ENCODE data around the gene CDC42EP2.

The CDC42EP2 gene

DNA sequence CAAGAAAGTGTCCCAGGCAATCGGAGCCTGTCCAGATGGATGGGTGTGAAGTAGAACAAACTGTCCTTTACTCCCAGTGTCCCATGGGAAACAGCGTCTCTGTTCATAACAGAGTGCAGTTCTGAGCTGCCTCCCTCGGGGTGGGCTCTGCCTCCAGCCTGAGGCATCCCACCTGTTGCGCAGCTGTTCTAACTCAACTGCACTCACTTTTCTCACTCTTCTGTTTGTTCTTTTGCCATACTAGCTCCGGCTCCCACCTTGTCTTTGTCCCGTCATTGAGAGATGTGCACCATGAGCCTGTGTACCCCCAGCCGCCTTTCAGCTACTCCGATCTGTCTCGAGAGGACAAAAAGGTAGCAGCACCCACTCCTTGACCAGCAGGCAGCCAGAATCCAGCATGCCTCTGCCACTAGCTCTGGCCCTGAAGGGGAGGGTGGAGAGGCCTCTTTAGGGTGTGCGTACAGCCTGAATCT, 20.7 kb upstream of the CDC42EP2 start:
- no peak for TF ChIP-seq TCF12 (IDR thresholded peaks at IDR 0.05; ENCODE audit: low read depth)
- no peak for TF ChIP-seq CREB1 (IDR thresholded peaks at IDR 0.05; ENCODE audit: low read depth)
- TF ChIP-seq, protein P1, sequence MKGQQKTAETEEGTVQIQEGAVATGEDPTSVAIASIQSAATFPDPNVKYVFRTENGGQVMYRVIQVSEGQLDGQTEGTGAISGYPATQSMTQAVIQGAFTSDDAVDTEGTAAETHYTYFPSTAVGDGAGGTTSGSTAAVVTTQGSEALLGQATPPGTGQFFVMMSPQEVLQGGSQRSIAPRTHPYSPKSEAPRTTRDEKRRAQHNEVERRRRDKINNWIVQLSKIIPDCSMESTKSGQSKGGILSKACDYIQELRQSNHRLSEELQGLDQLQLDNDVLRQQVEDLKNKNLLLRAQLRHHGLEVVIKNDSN (IDR thresholded peaks at IDR 0.05): no peak
- TF ChIP-seq EP300 (IDR thresholded peaks at IDR 0.05; ENCODE audit: borderline replicate concordance): no peak
- no peak for TF ChIP-seq TEAD4 (IDR thresholded peaks at IDR 0.05)
- TF ChIP-seq EGR1 (IDR thresholded peaks at IDR 0.05): no peak
- TF ChIP-seq FOXM1 (IDR thresholded peaks at IDR 0.05; ENCODE audit: borderline replicate concordance, low read depth): no peak
- TF ChIP-seq, protein P2, sequence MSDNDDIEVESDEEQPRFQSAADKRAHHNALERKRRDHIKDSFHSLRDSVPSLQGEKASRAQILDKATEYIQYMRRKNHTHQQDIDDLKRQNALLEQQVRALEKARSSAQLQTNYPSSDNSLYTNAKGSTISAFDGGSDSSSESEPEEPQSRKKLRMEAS (IDR thresholded peaks at IDR 0.05): no peak
- TF ChIP-seq TAF1 (IDR thresholded peaks at IDR 0.05; ENCODE audit: low read depth): no peak
- TF ChIP-seq ZBTB7A (IDR thresholded peaks at IDR 0.05; ENCODE audit: low read depth): no peak
- TF ChIP-seq YY1 (IDR thresholded peaks at IDR 0.05; ENCODE audit: low read depth): no peak
- TF ChIP-seq RAD21 (IDR thresholded peaks at IDR 0.05; ENCODE audit: low read depth): no peak
- TF ChIP-seq REST (IDR thresholded peaks at IDR 0.05; ENCODE audit: low read depth): no peak
- no peak for TF ChIP-seq CEBPB (IDR thresholded peaks at IDR 0.05)

DNA sequence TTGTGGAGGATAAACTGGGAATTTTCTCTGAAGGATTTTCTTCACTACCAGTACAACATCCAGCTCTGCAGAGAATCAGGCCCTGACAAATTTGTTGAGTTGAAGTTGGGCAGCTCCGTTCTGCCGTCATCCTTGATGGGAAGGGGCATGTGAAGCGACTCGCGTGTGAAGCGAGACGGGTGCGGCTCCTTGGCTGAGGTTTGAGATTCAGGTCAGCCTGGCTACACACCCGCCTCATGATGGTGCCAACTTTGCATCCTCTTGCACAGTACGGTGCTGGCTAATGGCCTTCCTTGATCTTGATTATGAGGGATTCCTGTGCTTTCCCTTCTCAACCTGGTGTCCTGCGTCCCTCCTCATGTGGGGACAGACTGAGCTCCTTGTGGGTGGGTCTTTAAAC, 19.7 kb upstream of the CDC42EP2 start:
- TF ChIP-seq CEBPB (IDR thresholded peaks at IDR 0.05) (no peak), TAF1 (IDR thresholded peaks at IDR 0.05; ENCODE audit: low read depth) (no peak), NFIC (IDR thresholded peaks at IDR 0.05) (no peak), YY1 (IDR thresholded peaks at IDR 0.05; ENCODE audit: low read depth) (no peak), REST (IDR thresholded peaks at IDR 0.05; ENCODE audit: low read depth) (no peak), CREB1 (IDR thresholded peaks at IDR 0.05; ENCODE audit: low read depth) (no peak), ZBTB7A (IDR thresholded peaks at IDR 0.05; ENCODE audit: low read depth) (no peak), FOXM1 (IDR thresholded peaks at IDR 0.05; ENCODE audit: borderline replicate concordance, low read depth) (no peak), TCF12 (IDR thresholded peaks at IDR 0.05; ENCODE audit: low read depth) (no peak), EP300 (IDR thresholded peaks at IDR 0.05; ENCODE audit: borderline replicate concordance) (no peak), EGR1 (IDR thresholded peaks at IDR 0.05) (no peak), RAD21 (IDR thresholded peaks at IDR 0.05; ENCODE audit: low read depth) (no peak), TEAD4 (IDR thresholded peaks at IDR 0.05) (no peak)
- TF ChIP-seq, protein P1 (IDR thresholded peaks at IDR 0.05): no peak
- TF ChIP-seq, protein P2 (IDR thresholded peaks at IDR 0.05): no peak

- TF ChIP-seq, protein P1 (IDR thresholded peaks at IDR 0.05): no peak
- TF ChIP-seq REST (IDR thresholded peaks at IDR 0.05; ENCODE audit: low read depth) (no peak), TAF1 (IDR thresholded peaks at IDR 0.05; ENCODE audit: low read depth) (no peak), NFIC (IDR thresholded peaks at IDR 0.05) (no peak), ZBTB7A (IDR thresholded peaks at IDR 0.05; ENCODE audit: low read depth) (no peak), CEBPB (IDR thresholded peaks at IDR 0.05) (no peak), FOXM1 (IDR thresholded peaks at IDR 0.05; ENCODE audit: borderline replicate concordance, low read depth) (no peak), TEAD4 (IDR thresholded peaks at IDR 0.05) (no peak), CREB1 (IDR thresholded peaks at IDR 0.05; ENCODE audit: low read depth) (no peak), EGR1 (IDR thresholded peaks at IDR 0.05) (no peak), EP300 (IDR thresholded peaks at IDR 0.05; ENCODE audit: borderline replicate concordance) (no peak), RAD21 (IDR thresholded peaks at IDR 0.05; ENCODE audit: low read depth) (no peak), TCF12 (IDR thresholded peaks at IDR 0.05; ENCODE audit: low read depth) (no peak), YY1 (IDR thresholded peaks at IDR 0.05; ENCODE audit: low read depth) (no peak)
- TF ChIP-seq, protein P2 (IDR thresholded peaks at IDR 0.05): no peak
These were observed 18.9 kb upstream of the CDC42EP2 start for GRCh38 chr11:65295571-65296341.

All from Ishikawa (cell line).